GM12864 (cell line): ENCODE data around the gene VWA3A.
A peak's percentile ranks its signal among the peaks of the same experiment; 100 is the strongest.
"Not testable (repeated sequence)": the region's sequence is repeated elsewhere in the genome, so short reads cannot be mapped to it uniquely, and the experiment has no call there.

Experiments
- DNase-seq: peaks from one replicate; pipeline ENCODE4 v3.0.0-alpha.2; 2011; ENCODE audit warnings: low read depth
- H3K4me3 ChIP-seq: 2 replicates; pipeline ENCODE4 v1.5.1; 2011; ENCODE audit warnings: mild to moderate bottlenecking, low read depth, low read length, control low read depth
- TF ChIP-seq, protein P1 (sequence below): IDR thresholded peaks from 2 replicates; pipeline ENCODE4 v1.5.1; 2011; ENCODE audit warnings: low read depth, mild to moderate bottlenecking, moderate library complexity, low read length, control low read depth, inconsistent platforms; ENCODE audit errors: missing control alignments

VWA3A gene

DNA sequence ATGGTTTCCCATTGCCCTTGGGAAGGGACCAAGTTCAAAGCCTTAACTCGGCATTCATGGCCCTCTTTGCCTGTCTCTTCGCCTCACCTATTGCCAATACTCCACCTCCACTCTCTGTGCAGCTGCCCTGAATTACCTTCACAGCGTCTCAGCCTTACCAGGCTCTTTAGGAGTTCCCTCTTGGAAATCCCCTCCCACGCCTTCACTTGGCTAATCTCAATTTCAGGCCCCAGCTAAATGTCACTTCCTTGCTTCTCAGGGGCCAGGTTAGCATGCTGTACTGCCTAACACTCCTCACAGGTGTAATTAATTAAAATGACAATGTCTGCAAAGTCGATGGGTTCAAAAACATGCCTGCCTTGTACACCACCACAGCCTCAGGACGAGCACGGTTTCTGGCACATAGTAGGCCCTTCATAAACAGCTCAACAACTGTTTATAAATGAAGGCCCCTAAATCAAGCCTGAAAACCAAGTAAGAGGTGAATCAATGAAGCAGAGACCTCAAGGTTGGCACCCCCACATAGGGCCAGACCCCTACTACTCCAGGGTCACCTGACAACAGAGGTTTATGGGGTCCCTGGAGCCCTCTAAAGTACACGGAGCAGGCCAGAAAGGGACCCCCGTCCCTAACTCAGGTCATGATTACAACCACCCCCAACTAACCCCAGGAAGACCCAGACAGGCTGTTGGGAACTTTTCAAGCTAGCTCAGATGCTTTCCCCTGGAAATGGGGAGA lies 102.5 kb downstream of the VWA3A start:
- H3K4me3 ChIP-seq: no peak overlapping the region
- DNase-seq: no peak

GRCh38 chr16:22195445-22195694 lies 103.0 kb downstream of the VWA3A start:
- no peak for DNase-seq
- H3K4me3 ChIP-seq: no peak overlapping the region
- TF ChIP-seq, protein P1, sequence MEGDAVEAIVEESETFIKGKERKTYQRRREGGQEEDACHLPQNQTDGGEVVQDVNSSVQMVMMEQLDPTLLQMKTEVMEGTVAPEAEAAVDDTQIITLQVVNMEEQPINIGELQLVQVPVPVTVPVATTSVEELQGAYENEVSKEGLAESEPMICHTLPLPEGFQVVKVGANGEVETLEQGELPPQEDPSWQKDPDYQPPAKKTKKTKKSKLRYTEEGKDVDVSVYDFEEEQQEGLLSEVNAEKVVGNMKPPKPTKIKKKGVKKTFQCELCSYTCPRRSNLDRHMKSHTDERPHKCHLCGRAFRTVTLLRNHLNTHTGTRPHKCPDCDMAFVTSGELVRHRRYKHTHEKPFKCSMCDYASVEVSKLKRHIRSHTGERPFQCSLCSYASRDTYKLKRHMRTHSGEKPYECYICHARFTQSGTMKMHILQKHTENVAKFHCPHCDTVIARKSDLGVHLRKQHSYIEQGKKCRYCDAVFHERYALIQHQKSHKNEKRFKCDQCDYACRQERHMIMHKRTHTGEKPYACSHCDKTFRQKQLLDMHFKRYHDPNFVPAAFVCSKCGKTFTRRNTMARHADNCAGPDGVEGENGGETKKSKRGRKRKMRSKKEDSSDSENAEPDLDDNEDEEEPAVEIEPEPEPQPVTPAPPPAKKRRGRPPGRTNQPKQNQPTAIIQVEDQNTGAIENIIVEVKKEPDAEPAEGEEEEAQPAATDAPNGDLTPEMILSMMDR: no peak

More for the DNA sequence above, 102.5 kb downstream of the VWA3A start:
- TF ChIP-seq, protein P1: no peak

DNA sequence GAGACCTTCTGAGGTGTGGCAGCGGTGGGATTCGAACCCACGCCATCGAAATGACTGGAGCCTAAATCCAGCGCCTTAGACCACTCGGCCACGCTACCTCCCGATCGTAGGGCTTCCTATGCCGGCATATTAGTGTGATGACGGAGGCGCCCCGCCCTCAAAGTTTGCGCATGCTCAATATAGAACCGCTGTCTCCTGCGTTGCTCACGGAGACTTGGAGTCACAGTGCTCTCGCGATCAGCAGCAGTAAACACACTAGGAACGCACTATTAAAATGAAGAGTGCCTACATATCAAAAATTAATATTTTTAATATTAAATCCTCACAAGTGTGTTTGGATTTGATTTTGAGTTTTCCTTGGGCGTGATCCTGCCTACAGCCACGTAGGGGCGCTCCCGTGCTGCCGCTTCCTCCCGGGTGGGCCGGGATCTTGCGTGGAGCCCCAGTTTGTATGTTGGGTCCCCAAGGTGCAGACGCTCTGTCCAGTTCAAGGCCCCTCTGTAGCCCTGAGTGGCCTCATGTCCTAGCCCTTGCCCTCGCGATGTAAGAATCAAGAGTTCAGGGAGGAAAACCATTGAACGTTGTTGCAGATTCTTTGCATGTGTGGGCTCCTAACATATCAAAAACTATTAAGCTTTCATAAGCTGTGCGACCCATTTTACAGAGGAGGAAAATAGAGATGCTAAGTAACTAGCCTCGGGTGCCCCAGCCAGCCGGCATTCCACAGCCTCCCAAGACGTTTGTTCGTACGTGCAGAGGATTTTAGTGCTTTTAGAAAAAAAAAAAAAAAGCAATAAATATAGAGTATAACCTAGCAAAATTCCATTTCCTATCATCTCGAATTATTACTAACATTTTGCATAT lies 103.6 kb downstream of the VWA3A start:
- peak; percentile 75 for DNase-seq
- TF ChIP-seq, protein P1: peak; percentile 88

GRCh38 chr16:22196559-22197168 lies 104.3 kb downstream of the VWA3A start:
- not testable (repeated sequence) for DNase-seq
- peak overlapping the region; percentile 71; the same call in 1 of the 2 replicates for H3K4me3 ChIP-seq

More for the DNA sequence above, 103.6 kb downstream of the VWA3A start:
- H3K4me3 ChIP-seq: peak overlapping the region; percentile 71

DNA sequence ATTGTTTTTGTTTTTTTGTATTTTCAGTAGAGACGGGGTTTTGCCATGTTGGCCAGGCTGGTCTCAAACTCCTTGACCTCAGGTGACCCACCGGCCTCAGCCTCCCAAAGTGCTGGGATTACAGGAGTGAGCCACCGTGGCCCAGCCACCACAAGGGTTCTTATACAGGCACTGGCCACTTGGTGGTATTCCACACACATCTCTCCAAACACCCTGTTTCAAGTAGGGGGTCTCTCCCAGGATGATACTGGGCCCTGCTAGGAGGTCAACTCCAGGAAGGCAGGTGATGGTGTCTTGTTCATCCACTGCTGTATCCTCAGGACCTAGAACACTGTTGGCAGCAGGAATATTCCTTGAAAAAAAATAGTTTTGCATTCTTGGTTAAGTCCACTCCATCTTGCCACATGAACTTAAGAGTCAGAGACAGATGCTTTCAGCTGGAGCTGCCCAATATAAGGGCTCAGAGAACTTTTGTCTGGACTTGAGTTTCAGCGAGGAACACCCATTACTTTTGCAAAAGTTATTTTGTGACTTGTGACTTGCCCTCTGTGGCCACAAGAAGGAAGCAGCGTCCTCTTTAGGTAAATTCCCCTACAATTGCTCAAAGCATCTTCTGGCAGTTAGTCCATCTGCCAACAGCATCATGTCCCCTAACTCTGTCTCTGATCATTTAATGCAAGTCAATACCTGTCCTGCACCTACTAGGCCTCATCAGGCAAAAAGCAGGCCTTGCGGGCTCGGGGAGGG lies 106.4 kb downstream of the VWA3A start:
- no peak overlapping the region for H3K4me3 ChIP-seq
- DNase-seq: no peak

GRCh38 chr16:22202261-22202637 lies 109.9 kb downstream of the VWA3A start:
- DNase-seq: no peak
- TF ChIP-seq, protein P1: no peak
- H3K4me3 ChIP-seq: no peak overlapping the region

More for the DNA sequence above, 106.4 kb downstream of the VWA3A start:
- TF ChIP-seq, protein P1: peak; percentile 22

GRCh38 chr16:22203091-22203490 lies 110.8 kb downstream of the VWA3A start:
- no peak overlapping the region for H3K4me3 ChIP-seq
- no peak for DNase-seq
- TF ChIP-seq, protein P1: no peak
